Activated T-helper 1 cell treated with anti-CD3 and anti-CD28 coated beads, Interleukin-2, amount 50 U/mL, for 16 hours (primary cell): ENCODE measurements around the gene POU4F3.
"Not testable (repeated sequence)": the region's sequence is repeated elsewhere in the genome, so short reads cannot be mapped to it uniquely, and the experiment has no call there.

Source experiments
- DNase-seq, 2 donors: peaks; one replicate each; pipeline ENCODE4 v3.0.0-alpha.2; 2020; ENCODE audit warnings: low read depth in 1 of 2, low spot score in 1 of 2

POU4F3 gene, protein sequence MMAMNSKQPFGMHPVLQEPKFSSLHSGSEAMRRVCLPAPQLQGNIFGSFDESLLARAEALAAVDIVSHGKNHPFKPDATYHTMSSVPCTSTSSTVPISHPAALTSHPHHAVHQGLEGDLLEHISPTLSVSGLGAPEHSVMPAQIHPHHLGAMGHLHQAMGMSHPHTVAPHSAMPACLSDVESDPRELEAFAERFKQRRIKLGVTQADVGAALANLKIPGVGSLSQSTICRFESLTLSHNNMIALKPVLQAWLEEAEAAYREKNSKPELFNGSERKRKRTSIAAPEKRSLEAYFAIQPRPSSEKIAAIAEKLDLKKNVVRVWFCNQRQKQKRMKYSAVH

GRCh38 chr5:146338774-146339714 lies at the start of gene POU4F3:
POU4F3 (plus strand) TSS chr5:146338839; CDS start chr5:146339113, 274 bp downstream.
- DNase-seq: no peak

- no peak for DNase-seq
Observed at GRCh38 chr5:146290318-146290717, 48.3 kb upstream of the POU4F3 start.

GRCh38 chr5:146291421-146292074 lies 47.1 kb upstream of the POU4F3 start:
- no peak for DNase-seq

DNA sequence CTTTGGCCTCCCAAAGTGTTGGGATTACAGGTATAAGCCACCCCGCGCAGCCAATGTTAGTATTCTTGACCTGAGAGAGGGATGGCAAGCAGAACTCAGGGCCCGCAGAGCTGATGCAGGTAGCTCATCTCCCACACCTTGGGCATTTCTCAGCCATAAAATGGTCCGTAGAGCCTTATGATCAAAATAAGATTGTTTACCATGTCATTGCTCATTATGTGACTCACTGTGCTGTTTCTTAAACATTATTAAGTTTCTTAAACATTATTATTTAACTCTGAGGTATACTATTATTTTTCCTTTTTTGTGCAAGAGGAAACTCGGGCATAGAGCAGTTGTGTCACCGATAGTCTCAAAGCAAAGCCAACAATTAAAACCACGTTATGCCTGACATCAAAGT lies 42.4 kb upstream of the POU4F3 start:
- DNase-seq: no peak

- DNase-seq: not testable (repeated sequence)
Observed at GRCh38 chr5:146298920-146299319, 39.7 kb upstream of the POU4F3 start.

DNA sequence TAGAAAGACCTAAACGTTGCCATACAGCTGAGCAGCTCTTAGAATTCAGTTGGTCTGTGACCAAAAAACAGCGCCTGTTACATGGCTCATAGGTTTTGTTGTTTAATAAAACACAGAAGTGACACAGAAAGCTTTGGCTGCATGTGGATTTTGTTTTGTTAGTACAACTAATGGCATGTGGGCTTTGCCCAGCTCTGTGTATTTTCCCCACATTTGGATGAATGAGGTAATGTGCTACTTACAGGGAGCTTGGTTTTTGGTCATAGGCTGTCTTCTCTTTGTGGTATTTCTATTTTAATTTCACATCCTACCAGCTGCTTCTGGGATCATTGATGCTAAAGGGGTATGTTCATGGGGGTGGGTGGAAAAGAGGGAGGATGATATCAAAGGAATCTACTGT lies 37.0 kb upstream of the POU4F3 start:
- no peak for DNase-seq

DNA sequence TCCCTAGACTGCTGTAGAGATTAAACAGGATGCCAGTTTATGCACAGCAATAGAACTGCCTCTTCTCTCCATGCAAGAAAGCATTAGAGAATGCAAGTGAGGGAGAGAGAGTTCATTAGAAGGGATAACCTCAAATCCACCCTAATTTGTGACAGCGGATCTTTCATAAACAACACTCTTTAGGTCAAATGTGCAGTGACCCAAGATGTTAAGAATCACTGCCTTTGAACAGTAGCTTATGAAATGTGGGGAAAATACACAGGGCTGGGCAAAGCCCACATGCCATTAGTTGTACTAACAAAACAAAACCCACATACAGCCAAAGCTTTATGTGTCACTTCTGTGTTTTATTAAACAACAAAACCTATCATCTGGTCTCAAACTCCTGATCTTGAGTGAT lies 36.2 kb upstream of the POU4F3 start:
- no peak for DNase-seq

- DNase-seq: no peak
Observed at GRCh38 chr5:146306838-146307237, 31.8 kb upstream of the POU4F3 start.

GRCh38 chr5:146307796-146308195 lies 30.8 kb upstream of the POU4F3 start:
- no peak for DNase-seq

DNA sequence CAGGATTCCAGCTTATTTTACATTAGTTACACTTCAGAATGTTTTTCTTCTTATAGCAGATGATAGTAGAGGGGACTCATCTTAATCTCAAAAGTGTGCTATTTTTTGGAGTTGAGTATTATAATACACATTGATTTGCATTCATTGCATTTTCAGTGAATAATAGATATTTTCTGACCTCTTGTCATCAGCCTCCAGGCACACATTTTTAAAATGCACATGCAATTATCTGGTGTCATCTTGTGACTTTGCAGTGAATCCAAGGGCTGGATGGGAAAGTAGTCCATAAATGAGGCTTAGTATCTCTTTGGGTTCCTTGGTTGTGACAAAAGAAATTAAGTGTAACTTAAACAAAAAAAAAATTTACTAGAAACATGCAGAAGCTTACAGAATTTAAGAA lies 28.1 kb upstream of the POU4F3 start:
- no peak for DNase-seq

GRCh38 chr5:146311278-146311677 lies 27.4 kb upstream of the POU4F3 start:
- DNase-seq: no peak

DNA sequence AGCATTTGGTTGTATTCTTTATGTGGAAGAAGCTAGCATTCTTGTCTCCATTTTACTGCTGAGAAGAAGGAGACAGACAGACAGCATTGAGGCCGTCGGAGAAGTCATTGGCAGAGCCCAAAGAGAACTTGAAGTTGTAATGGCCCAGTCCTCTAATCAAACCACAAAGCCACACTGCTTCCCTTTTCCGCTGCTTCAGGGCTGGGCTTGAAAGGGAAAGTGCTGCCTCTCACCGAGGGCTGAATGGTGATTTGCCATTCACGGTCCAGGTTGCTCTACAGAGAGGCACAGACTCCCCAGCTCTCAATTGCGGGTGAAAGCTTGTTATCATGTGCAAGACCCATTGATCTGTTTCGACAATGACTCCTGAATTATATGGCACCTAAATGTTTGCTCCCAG lies 25.6 kb upstream of the POU4F3 start:
- no peak for DNase-seq

- DNase-seq: no peak
Observed at GRCh38 chr5:146321571-146321970, 17.1 kb upstream of the POU4F3 start.

GRCh38 chr5:146327257-146327870 lies 11.3 kb upstream of the POU4F3 start:
- no peak for DNase-seq

DNA sequence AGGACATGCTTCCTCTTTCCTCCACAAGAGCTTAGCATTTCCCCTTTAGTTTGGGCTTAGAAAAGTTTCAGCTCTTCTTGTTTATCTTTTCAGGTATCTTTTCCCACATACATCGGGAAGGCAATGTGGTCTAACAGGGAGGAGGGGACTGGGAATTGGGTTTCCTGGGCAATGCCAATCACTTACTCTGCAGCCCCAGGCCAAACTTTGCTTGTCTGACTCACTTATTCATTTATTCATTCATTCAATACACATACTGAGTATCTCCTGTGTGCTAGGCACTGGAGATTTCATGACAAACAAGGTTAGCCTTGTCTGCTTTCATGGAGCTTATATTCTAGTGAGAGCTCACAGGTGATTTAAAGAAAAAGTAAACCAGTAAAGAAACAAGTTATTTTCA lies 10.7 kb upstream of the POU4F3 start:
- no peak for DNase-seq

- no peak for DNase-seq
Observed at GRCh38 chr5:146329697-146330096, 8.9 kb upstream of the POU4F3 start.

DNA sequence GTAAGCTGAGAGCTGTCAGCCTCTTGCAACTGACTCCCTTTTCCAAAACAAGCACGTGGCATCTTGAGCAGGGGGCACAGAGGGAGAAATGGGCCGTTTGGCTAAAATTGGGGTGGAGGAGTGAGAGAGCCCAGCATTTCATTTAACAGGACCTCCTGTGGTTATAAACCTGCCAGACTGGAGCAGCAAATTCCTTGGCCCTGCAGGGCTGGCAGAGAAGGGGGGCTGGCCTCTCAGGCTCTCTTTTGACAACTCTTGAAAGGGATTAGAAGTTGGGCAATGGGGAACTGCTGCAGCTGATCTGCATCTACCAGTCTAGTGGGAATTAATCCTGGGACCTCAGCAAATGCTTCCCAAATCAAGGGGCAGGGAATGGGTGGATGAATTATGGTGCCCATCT lies 7.2 kb upstream of the POU4F3 start:
- no peak for DNase-seq

DNA sequence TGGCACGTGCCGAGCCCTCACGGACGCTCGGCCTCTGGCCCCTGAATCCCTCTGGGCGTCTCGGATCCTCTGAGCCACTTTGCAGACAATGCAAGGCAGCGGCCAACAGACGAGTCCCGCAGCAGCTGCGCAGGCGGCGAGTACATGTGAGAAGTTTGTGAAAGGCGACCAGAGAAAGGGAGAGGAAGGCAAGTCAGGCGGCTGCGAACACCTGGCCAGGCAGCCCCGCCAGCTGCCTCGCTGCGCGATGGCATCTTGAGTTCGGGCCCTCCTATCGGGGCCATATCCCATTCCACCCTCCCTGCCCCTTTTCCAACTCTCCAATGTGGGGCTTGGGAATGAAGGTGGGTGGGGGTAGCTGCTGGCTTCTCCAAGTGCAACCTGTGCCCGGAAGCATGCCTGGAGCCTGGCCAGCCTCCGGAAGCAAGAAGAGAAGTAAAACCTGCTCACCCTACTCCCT lies 4.5 kb upstream of the POU4F3 start:
- DNase-seq: no peak

DNA sequence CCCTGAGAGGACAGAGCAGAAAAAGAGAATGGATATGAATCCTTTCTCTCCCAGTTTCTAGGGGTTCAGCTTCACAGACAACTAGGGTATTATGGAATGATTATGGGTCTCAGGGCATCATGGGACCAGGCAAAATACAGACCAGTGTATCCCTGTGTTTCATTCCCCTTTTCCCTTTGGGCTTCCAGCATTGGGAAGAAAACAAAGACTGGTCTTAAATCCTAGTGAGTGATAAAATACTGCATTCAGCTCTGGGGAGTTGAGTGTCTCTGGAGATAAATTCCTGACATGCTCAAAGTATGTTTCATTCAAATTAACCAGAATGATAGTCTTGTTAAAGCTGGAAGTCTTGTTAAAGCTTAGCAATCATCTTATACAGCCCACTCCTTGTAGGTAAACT lies 2.4 kb upstream of the POU4F3 start:
- no peak for DNase-seq

DNA sequence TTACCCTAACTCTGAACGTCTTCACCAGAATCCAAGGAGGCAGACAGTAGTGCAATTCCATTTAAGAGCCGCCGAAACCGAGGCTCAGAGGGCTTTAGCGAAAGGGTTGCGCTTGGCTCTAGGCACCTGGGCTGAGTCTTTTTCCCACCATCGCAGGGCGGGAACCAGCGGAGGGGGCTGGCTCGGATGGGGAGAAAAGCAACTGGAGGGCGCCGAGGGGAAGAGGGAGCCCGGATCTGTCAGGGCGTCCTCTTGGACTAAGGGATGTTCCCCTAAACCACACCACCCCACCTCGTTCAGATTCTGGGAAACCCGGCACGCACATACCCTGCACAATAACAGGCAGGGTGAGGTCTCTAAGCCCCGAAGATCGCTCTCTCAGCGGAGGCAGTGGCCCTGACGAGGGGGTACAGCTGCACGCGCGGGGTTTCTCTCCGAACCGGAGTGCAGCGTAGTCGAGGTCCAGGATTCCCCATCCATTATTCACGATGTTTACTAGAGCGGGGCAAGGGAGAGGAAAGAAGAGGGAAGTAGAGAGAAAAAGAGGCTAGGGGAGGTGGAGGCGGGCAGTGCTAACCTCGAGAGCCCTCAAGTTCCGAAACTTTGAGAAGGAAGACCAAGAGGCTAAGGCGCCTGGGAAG lies 1.3 kb upstream of the POU4F3 start:
- DNase-seq: no peak

DNA sequence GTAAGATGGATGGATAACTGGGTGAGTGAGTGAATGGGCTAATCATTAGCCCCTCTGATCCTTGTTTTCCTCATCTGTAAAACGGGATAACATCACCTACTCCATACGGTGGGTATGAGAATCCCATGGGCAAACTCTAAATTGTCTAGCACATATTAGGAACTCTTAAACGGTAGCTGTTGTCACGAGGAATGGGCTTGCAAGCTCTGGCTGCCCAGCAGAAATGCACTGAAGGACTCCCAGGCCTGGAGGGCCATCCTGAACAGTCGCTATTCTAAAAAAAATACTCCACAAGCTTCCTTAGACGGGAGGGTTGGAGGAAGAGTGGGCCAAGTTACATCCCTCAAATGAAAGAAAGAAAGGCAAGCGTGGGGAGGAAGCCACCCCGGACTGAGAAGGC lies 711 bp upstream of the POU4F3 start:
- no peak for DNase-seq
